ENCODE data around the gene SYNJ2BP. TPM values are rescaled to one million over a fixed set of nuclear protein-coding genes. Genes with fewer than 3 reads are reported as not detected.

SYNJ2BP gene, protein sequence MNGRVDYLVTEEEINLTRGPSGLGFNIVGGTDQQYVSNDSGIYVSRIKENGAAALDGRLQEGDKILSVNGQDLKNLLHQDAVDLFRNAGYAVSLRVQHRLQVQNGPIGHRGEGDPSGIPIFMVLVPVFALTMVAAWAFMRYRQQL
- total RNA-seq, result 11.3 and 11.8 TPM in 2 replicates

GRCh38 chr14:70416725-70417349 lies at the start of gene SYNJ2BP:
Gene SYNJ2BP, minus strand, starts transcription at chr14:70417090. Its CDS starts 127 bp downstream, at chr14:70416963.

GRCh38 chr14:70451874-70452273 lies 35.0 kb upstream of the SYNJ2BP start, which contains the start of gene ADAM21:
Gene ADAM21, plus strand, starts transcription at chr14:70452174. Its CDS starts 5,326 bp downstream, at chr14:70457500.

Other genes with a start within 250 kb of the SYNJ2BP start
- gene SLC8A3, start 228.1 kb downstream of the SYNJ2BP start, total RNA-seq, result under 0.01 TPM in 1 of 2 replicates, not detected in the other
- 18.9 and 38.0 TPM in 2 replicates for gene COX16, start 57.4 kb downstream of the SYNJ2BP start, total RNA-seq
- 0.32 and 0.77 TPM in 2 replicates for gene ADAM21, start 35.1 kb upstream of the SYNJ2BP start, total RNA-seq
- 0.94 and 1.9 TPM in 2 replicates for gene ADAM20, start 117.9 kb upstream of the SYNJ2BP start, total RNA-seq
- gene MED6, start 183.6 kb upstream of the SYNJ2BP start, total RNA-seq, result 15.2 and 23.0 TPM in 2 replicates
- under 0.01 TPM in 2 replicates for gene TTC9, start 224.8 kb upstream of the SYNJ2BP start, total RNA-seq